Globus pallidus (tissue), 1 donor: Measurements from ENCODE around the gene CYP4X1.
"Not testable (repeated sequence)": the region's sequence is repeated elsewhere in the genome, so short reads cannot be mapped to it uniquely, and the experiment has no call there.

Experiments
- DNase-seq: peaks from one replicate; pipeline ENCODE4 v3.0.0-alpha.2; 2015; ENCODE audit warnings: low spot score

CYP4X1 gene, protein sequence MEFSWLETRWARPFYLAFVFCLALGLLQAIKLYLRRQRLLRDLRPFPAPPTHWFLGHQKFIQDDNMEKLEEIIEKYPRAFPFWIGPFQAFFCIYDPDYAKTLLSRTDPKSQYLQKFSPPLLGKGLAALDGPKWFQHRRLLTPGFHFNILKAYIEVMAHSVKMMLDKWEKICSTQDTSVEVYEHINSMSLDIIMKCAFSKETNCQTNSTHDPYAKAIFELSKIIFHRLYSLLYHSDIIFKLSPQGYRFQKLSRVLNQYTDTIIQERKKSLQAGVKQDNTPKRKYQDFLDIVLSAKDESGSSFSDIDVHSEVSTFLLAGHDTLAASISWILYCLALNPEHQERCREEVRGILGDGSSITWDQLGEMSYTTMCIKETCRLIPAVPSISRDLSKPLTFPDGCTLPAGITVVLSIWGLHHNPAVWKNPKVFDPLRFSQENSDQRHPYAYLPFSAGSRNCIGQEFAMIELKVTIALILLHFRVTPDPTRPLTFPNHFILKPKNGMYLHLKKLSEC

DNA sequence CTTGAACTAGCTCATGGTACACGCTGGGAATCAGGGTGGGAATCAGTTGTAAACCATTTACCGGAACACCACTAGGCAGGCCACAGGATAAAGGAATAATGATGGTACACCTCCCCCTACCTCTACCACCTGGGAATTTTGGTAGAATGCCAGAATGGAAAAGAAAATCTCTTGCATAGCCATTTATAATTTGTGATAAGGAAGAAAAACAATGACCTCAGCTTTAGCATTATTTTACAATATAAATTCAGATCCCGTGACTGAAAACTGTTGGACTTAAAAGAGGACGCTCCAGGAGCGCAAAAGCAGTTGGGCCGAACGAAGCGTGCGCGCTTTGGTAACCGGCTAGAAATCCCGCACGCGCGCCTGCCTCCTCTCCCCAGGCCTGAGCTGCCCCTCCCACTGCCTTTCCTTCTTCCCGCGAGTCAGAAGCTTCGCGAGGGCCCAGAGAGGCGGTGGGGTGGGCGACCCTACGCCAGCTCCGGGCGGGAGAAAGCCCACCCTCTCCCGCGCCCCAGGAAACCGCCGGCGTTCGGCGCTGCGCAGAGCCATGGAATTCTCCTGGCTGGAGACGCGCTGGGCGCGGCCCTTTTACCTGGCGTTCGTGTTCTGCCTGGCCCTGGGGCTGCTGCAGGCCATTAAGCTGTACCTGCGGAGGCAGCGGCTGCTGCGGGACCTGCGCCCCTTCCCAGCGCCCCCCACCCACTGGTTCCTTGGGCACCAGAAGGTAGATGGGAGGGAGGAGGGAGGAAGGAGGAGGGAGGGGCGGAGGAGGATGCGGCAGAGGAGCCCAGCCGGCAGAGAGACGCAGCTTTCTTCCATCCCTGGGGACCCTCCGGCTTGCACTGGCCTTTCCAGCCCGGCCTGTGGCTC, at the start of gene CYP4X1:
Gene CYP4X1, plus strand, starts transcription at position 402 of the 873 bp plus-strand sequence. Its CDS starts 149 bp downstream, at position 551.
- DNase-seq = no peak

DNA sequence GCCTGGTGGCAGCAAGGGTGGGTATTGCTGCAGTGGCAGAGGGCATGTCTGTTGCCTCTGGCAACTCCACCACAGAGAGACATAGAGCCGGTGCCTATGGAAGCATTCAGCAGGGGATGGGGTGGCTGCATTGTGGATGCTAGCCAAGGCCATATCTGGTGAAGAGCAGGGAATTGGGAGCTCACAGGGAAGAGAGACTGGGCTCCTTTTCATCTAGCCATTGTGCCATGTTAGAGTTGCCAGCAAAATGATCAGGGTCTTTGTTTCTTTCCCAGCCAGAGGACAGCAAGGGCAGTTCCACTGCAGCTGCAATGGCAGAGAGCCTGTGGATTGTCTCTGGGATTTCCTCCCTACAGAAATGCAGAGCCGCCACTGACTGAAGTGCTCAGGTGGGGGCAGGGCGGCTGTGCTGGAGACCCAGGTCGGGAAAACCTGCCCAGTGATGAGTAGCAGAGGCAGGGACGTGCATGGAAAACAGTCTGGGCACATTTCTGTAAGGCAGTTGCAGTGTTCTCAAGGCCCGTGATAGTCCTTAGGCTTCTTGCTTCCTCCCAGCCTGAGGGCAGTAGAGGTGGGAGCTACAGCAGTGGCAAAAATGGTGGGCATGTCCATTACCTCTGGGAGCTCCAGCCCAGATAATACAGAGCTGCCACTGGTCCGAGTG, 40.2 kb upstream of the CYP4X1 start:
- peak; percentile 1 for DNase-seq

DNA sequence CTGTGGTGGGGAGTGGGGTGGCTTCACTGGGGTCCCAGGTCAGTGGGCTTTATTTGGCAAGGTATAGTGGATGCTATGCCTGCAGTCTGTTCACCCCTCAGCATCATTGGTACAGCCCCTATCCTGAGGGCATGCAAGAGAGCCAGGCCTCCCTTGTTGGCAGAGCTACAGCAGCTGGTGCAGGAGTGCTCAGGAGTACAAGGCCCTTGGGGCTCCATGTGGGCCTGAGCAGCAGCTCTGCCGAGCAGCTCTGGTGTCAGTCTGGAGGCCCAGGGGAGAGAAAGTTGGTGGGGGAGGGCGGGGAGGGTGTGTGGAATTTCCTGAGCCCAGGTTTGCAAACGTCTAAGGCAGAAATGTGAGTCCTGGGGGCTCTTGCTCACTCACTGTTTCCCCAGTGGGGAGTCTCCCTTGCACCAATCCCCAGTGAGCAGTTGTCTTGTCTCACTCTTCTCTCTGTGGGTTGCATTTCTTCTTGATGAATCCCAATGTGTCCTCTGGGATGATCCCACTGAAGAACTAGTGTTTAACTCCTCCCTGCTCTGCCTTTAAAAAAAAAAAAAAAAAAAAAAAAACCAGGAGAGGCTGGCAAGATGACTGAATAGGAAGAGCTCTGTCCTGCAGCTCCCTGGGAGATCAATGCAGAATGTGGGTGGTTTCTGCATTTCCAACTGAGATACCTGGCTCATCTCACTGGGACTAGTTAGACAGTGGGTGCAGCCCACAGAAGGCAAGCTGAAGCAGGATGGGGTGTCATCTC, 39.5 kb upstream of the CYP4X1 start:
- DNase-seq = no peak

DNA sequence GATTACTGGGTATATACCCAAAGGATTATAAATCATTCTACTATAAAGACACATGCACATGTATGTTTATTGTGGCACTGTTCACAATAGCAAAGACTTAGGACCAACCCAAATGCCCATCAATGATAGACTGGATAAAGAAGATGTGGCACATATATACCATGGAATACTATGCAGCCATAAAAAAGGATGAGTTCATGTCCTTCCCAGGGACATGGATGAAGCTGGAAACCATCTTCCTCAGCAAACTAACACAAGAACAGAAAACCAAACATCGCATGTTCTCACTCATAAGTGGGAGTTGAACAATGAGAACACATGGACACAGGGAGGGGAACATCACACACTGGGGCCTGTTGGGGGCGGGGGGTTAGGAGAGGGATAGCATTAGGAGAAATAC, 32.9 kb upstream of the CYP4X1 start:
- DNase-seq = not testable (repeated sequence)

DNA sequence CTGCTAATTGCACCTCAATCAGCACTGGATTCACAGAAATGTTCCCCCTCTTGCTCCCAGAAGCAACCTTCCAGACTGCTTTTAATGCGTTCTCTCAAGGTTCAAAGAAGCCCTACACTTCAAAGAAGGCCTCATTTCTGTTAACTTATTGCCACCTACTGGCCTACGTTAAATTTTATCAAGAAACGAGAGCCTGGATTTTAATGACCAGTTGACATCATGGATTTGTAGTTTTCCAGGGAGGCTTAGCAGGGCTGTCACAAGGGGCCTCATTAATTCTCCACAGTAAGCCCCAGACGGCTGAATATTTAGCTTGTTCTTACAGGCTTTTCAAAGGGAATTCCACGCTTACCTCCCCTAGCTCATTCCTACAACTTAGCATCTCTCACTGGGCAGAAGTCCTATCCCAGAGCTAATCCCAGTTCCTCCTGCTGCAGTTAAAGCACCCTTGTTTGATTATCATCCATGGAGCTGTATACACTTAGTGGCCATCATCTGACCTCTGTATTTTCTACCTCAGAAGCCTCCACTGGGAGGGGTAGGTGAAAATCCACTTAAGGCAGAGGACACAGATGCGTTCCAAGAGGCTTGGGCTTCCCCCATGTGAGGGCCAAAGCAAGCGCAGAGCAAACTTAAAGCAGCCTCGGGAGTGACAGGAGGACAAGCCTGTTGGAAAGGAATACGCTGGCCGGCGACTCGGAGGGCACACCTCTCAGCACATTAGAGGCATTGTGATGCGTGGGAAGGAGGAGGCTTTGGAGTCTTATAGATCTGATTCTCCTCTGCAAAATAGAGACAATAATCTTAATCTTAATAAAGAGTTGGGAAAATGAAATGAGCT, 32.2 kb upstream of the CYP4X1 start:
- no peak for DNase-seq

DNA sequence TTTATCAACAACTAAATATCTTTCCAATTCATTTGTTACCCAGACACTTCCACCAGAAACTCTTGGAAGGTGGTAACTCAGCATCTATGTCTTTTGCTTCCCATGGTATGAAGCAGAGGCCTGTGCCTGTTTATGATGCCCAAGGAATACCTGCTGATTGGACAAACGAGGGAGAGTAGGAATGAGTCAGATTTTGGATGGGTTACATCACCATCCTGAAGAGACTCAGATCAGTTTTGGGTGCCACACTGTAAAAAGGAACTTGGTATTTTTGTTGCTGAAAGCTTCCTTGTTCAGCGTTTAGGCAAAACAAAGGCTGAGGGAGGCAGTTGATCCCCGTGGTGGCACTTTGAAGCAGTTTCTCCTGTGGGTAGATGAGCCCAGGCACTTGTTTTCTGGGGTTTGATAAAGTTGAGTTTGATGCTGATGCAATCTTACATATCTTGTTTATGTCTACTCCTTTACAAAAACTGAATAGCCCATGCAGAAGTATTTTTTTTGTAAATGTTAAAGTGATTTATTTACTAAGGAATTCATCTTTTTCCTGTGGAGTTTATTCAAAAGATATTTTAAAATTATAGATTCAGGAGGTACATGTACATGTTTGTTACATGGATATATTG, 26.7 kb upstream of the CYP4X1 start:
- DNase-seq = no peak

DNA sequence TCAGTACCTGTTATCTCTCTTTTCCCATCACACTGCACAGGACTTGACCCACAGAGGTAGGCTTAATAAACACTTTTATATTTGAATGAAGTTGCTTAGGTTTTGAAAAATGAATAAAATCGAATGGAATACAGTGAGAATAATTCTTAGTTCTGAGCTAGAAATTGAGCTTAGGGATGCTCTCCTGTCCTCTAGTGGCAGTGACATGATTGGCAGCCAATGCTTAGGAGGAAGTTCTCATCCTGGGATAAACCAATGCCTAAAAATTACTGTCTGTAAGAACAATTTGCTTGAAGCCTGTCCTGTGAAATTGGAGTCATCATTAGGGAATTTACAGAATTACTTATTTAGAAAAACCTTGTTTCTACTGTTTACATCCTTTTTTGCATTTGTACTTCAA, 21.3 kb upstream of the CYP4X1 start:
- DNase-seq = no peak

DNA sequence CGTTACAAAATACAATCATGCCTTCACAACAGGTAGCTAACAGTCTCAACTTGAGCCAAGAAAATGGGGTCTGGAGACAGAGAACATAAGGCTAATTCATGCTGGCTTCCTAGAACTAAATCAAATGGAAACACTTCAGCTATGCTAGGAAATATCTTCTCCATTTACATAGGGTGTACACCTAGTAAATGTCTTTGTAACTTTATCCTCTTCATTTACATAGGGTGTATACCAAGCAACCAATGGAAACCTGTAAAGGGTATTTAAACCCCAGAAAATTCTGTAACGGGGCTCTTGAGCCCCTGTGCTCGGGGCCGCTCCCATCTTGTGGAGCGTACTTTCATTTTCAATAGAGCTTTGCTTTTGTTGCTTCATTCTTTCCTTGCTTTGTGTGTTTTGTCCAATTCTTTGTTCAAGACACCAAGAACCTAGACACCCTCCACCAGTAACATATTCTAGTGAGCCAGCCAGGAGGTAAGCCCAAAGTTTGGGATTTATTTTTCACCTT, 19.5 kb upstream of the CYP4X1 start:
- no peak for DNase-seq

DNA sequence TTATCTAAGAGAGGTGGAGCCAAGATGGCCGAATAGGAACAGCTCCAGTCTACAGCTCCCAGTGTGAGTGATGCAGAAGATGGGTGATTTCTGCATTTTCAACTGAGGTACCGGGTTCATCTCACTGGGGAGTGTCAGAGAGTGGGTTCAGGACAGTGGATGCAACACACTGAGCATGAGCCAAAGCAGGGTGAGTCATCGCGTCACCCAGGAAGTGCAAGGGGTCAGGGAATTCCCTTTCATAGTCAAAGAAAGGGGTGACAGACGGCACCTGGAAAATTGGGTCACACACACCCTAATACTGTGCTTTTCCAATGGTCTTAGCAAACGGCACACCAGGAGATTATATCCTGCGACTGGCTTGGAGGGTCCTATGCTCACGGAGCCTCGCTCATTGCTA, 17.0 kb upstream of the CYP4X1 start:
- DNase-seq = not testable (repeated sequence)

DNA sequence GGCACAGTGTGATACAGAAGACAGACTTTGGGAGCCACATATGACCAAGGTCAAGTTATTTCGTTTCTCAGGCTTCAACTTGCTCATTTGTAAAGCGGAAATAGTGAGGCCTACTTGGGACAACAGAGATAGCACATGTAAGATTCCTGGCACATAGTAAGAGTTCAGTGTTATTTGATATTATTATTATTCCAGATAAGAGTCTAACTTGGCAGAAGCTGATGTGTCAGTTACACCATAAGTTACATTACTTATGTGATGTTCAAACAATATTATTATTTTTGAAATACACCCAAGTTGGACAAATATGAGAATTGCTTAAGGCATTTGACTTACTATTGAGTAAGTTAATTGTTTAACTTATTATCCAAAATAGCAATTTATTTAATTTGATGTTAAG, 10.2 kb upstream of the CYP4X1 start:
- DNase-seq = no peak

DNA sequence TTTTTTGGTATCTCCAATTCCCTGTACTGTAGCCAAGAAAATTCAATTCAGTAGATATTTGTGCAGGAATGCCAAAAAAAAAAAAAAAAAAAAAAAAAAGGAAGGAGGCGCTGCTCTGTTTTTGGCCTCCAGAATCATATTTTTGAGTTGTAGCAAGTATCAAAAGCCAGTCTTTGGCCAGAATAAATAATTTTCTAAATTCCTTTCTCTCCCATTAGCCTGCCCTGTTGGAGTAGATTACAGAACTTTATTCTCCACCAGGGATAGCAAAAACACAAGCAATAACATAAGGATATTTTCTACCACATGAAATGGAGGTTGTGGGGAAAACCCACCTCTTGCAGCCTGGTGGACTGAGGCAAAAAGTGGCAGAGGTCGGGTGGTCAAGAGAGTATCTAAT, 2.4 kb upstream of the CYP4X1 start:
- DNase-seq = no peak

DNA sequence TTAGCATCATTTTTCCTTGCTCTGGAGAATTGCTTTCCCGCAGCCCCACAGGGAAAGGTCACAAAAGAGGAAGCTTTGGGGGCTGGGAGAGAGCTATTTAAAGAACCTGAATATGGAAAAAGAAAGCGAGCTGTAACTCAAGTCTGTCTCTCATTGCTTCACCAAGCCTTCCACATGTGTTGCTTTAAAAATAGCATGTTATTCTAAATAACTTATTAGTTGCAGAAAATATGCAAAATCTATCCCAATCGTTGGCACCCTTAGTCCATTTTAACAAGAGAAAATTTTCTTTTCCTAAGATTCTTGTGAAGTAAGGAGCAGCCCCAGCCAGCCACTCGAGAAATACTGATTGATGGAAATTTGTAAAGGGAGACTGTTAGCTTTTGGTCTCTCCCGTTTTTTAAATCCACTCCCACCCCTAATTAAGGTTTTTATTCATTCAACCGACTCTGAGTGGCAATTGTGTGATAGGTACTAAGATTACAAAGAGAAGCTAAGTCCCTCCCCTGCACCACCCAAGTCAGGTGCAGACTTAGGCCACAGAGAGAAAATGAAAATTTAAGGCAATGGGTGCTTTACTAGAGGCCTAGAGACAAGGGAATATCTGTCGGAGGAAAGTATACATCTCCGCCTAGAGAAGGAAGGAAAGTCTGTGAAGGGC, 802 bp downstream of the CYP4X1 start:
- DNase-seq = no peak

DNA sequence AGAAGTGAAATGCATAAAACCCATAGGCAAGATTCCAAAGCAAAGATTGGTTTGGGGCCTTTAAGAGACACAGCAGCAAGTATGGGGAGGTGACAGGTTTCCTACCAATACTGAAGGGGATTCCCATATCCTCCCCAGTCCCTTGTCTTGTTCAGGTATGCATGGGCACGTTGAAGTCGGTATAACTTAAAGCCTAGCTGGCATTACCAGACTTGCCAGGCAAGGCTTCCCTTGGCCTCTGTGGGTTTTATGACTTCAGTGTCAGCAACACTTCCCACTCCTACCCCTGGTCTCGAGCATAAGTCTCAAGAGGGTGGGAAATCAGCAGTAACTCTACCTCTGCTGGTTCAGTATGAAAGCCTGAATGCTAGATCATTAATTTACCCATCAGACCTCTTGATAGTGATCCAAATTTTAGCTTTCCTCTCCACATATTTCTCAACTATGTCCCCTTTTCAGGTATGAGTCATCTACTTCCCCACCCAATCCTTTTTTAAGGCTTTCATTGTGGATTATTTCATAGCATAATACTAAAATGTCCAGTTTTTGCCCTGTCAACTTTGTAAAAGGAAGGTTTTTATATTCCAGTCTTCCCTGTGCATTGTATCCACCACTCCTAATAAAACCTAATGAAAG, 6.8 kb downstream of the CYP4X1 start:
- DNase-seq = no peak

DNA sequence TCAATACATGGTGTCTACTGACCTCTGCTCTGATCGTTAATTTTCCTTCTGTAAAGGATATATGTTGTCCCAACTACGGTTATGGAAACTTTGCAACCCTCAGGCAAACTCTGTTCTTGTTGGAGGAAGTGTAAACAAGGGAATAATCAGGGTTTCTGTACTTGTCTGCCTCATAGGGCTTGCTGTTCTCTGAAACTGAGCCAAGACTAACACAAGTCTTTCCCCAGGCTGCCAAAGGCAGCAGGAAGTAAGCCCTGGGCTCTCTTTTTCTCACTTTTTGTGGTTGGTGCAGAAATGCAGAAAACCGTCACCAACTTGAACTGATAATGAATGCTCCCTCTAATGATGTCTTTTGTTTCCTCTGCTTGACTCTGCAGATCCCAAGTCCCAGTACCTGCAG, 7.6 kb downstream of the CYP4X1 start:
- no peak for DNase-seq

DNA sequence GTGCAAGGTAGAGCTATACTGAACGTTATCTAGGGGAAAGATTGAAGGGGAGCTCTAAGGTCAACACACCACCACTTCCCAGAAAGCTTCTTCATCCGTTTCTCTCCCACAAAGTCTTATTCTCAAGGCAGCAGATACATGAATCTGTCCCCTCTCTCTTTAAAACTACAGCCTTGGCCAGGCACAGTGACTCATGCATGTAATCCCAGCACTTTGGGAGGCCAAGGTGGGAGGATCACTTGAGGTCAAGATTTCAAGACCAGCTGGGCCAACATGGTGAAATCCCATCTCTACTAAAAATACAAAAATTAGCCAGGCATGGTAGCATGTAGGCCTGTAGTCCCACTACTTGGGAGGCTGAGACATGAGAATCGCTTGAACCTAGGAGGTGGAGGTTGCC, 8.1 kb downstream of the CYP4X1 start:
- DNase-seq = no peak

DNA sequence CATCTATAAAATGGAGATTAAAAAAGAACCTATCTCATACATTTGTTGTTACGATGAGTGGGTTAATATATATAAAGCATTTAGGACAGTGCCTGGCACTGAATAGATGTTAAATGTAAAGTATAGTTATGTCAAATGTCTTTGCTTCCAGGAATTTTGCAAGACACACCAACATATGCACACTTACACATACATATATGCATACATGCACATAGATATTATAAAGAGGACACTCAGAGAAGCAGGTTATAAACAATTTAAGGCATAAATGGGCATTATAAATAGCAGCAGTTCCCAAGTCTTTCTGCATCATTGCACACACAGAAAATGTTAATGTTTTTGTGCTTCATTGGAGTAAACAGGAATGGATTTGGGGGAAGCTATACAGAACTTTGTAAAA, 13.3 kb downstream of the CYP4X1 start:
- no peak for DNase-seq

DNA sequence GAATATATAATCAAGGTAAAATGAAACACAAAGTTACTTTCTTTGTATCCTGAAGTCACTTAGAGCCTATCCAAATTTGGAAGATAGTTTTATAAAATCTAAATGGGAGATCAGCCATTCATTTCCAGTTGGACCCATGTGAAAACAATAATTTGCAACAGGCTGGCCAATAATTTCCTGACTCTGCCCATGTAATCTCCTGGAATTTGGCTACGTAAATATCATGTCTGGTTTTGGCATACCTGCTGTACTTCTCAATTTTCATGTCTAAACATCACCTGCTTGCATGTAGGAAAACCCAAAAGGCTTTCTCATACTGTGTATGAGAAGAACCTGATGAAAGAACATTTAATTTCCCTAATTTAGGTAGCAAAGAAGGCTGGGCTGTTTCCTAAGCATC, 35.9 kb downstream of the CYP4X1 start:
- no peak for DNase-seq

DNA sequence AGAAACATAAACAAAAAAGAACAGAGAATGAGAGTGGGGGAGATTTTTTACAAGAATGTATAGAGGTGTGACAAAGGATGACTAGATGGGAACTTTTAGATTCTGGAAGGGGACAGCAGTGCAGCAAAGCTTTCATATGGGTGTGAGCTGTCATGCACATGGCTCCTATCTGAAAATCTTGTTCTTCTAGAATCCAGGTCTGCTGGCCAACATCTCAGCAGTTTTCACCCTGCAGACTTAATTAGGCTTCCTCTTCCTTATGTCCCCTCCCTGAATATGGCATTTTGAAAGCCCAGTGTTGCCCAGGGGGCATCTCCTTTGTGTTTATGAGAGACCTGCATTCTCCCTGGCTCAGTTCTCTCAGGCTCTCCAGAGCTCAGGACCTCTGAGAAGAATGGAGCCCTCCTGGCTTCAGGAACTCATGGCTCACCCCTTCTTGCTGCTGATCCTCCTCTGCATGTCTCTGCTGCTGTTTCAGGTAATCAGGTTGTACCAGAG, 43.7 kb downstream of the CYP4X1 start, which contains the start of gene CYP4Z1:
Gene CYP4Z1, plus strand, starts transcription at position 135 of the 498 bp plus-strand sequence. Its CDS starts 260 bp downstream, at position 395.
- no peak for DNase-seq

DNA sequence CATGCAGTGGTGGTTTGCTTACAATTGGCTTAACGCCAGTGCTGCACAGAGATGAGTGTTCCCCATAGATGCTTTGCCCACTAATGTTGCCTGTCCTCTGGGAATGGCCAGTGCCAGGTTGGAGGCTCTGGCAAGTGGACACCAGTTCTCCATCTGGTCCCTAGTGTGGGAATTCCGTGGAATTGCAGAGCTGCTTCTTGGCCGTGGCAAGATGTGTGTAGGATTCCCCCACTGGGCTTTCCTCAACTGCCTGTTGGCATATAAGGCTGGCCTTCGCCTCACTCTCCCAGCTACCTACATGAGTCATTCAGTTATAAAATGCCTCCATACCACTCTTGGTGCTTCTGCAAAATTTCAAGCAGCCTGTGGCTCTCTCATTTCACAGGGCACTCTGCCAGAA, 45.6 kb downstream of the CYP4X1 start:
- DNase-seq = not testable (repeated sequence)
